Breast epithelium (tissue), 4 donors: ENCODE results near the gene NMBR. TPM values are rescaled to one million over a fixed set of nuclear protein-coding genes. Genes with fewer than 3 reads are reported as not detected.

Experiments used
- DNase-seq, 2 donors: peaks; one replicate each; pipeline ENCODE4 v3.0.0-alpha.2; 2019; ENCODE audit warnings: low spot score in 2 of 2
- H3K27ac ChIP-seq, 2 donors: fragments of 200-600 bp; sonication (generic) in 1 of 2; one replicate each; pipeline ENCODE4 v1.5.1; 2016 to 2019; ENCODE audit warnings: mild to moderate bottlenecking in 1 of 2
- H3K27me3 ChIP-seq, 2 donors: fragments of 200-600 bp; sonication (generic) in 1 of 2; one replicate each; pipeline versions ENCODE4 v1.5.1 to v1.6.0; 2017 to 2019; ENCODE audit warnings: control low read depth in 1 of 2, mild to moderate bottlenecking in 1 of 2
- H3K36me3 ChIP-seq: fragments of 200-600 bp; one replicate; pipeline ENCODE4 v1.5.1; 2019
- H3K4me1 ChIP-seq, 2 donors: fragments of 200-600 bp; sonication (generic); one replicate each; pipeline ENCODE4 v1.5.1; 2016 to 2019; ENCODE audit warnings: control low read depth in 1 of 2
- H3K4me3 ChIP-seq, 3 donors: fragments of 200-600 bp; sonication (generic); 1 replicate in 2 of 3; 2 replicates in 1 of 3; pipeline ENCODE4 v1.5.1; 2016 to 2019; ENCODE audit warnings: mild to moderate bottlenecking in 3 of 3, moderate library complexity in 2 of 3
- H3K9me3 ChIP-seq, 2 donors: fragments of 200-600 bp; sonication (generic) in 1 of 2; one replicate each; pipeline ENCODE4 v1.5.1; 2016 to 2019; ENCODE audit warnings: control low read depth in 1 of 2
- CTCF ChIP-seq, 3 donors: fragments of 450-650 bp; IDR thresholded peaks; one replicate each; pipeline ENCODE4 v1.5.1; 2016 to 2017; ENCODE audit warnings: antibody characterized with exemption in 3 of 3, mild to moderate bottlenecking in 3 of 3, moderate library complexity in 3 of 3
- POLR2A ChIP-seq: fragments of 450-650 bp; IDR thresholded peaks from one replicate; pipeline ENCODE4 v1.6.1; 2016; ENCODE audit warnings: antibody characterized with exemption, mild to moderate bottlenecking, moderate library complexity
- POLR2AphosphoS5 ChIP-seq, 3 donors: sonication (generic); formaldehyde crosslinking; IDR thresholded peaks; one replicate each; pipeline ENCODE4 v1.6.1; 2017; ENCODE audit warnings: antibody characterized with exemption in 3 of 3
- intact Hi-C: fragments of 100-400 bp; cut with DNase I; formaldehyde crosslinking; loops from one replicate; pipeline ENCODE4 v1.15.1; 2023; ENCODE audit warnings: low total_unique reads
- total RNA-seq, 3 donors: library from RNA; depleted of rRNA; stranded (reverse); fragments of >200 nt; gene quantifications; one replicate each; pipeline ENCODE4 v1.1.0, GENCODE V29; 2016

The NMBR gene
- total RNA-seq, 3 donors from 2014 or later = 0.29 TPM; not detected in 2

- H3K27ac ChIP-seq = no peak overlapping the region
- H3K9me3 ChIP-seq = peaks cover 0 to under 1% of the 10 kb centered on the region in 2 donors
- H3K27me3 ChIP-seq = no peaks in the 10 kb centered on the region
- no peak for TF ChIP-seq CTCF (IDR thresholded peaks at IDR 0.05)
- TF ChIP-seq POLR2AphosphoS5 (IDR thresholded peaks at IDR 0.05) = no peak
- TF ChIP-seq POLR2A = no peak
- intact Hi-C loops = no loop called here
- H3K4me3 ChIP-seq = no peak overlapping the region
- no peak for DNase-seq
- no peaks in the 10 kb centered on the region for H3K4me1 ChIP-seq
- no peaks in the 10 kb centered on the region for H3K36me3 ChIP-seq
Observed at GRCh38 chr6:142058551-142059290, 88.2 kb downstream of the NMBR start.

GRCh38 chr6:142055219-142055618 lies 91.7 kb downstream of the NMBR start:
- TF ChIP-seq POLR2A (no peak), CTCF (IDR thresholded peaks at IDR 0.05) (no peak), POLR2AphosphoS5 (IDR thresholded peaks at IDR 0.05) (no peak)
- intact Hi-C loops = no loop called here
- DNase-seq = no peak

GRCh38 chr6:142051404-142051803 lies 95.5 kb downstream of the NMBR start:
- H3K4me1 ChIP-seq = no peaks in the 10 kb centered on the region
- no peaks in the 10 kb centered on the region for H3K36me3 ChIP-seq
- no peak overlapping the region for H3K4me3 ChIP-seq
- peaks cover 7 to 27% of the 10 kb centered on the region in 2 donors for H3K9me3 ChIP-seq
- H3K27me3 ChIP-seq = no peaks in the 10 kb centered on the region
- intact Hi-C loops = no loop called here
- no peak overlapping the region for H3K27ac ChIP-seq
- TF ChIP-seq POLR2A = no peak
- TF ChIP-seq POLR2AphosphoS5 (IDR thresholded peaks at IDR 0.05) = no peak
- TF ChIP-seq CTCF (IDR thresholded peaks at IDR 0.05) = no peak
- DNase-seq = no peak

More at GRCh38 chr6:142055219-142055618, 91.7 kb downstream of the NMBR start:
- no peak overlapping the region for H3K27ac ChIP-seq
- H3K36me3 ChIP-seq = no peaks in the 10 kb centered on the region
- peaks cover 3 to 18% of the 10 kb centered on the region in 2 donors for H3K9me3 ChIP-seq
- no peaks in the 10 kb centered on the region for H3K4me1 ChIP-seq
- H3K27me3 ChIP-seq = no peaks in the 10 kb centered on the region
- no peak overlapping the region for H3K4me3 ChIP-seq

GRCh38 chr6:142048593-142048980 lies 98.3 kb downstream of the NMBR start:
- TF ChIP-seq POLR2A (no peak), CTCF (IDR thresholded peaks at IDR 0.05) (no peak), POLR2AphosphoS5 (IDR thresholded peaks at IDR 0.05) (no peak)
- Histone ChIP-seq H3K4me1 (no peaks in the 10 kb centered on the region), H3K27ac (no peak overlapping the region), H3K36me3 (no peaks in the 10 kb centered on the region), H3K27me3 (no peaks in the 10 kb centered on the region), H3K9me3 (peaks cover 7 to 25% of the 10 kb centered on the region in 2 donors), H3K4me3 (no peak overlapping the region)
- no peak for DNase-seq
- intact Hi-C loops = no loop called here

GRCh38 chr6:142047934-142048592 lies 98.9 kb downstream of the NMBR start:
- peaks cover 7 to 24% of the 10 kb centered on the region in 2 donors for H3K9me3 ChIP-seq
- no peaks in the 10 kb centered on the region for H3K4me1 ChIP-seq

More at GRCh38 chr6:142047934-142048592, 98.9 kb downstream of the NMBR start:
- Histone ChIP-seq H3K27ac (no peak overlapping the region), H3K36me3 (no peaks in the 10 kb centered on the region), H3K27me3 (no peaks in the 10 kb centered on the region), H3K4me3 (no peak overlapping the region)
- TF ChIP-seq POLR2AphosphoS5 (IDR thresholded peaks at IDR 0.05) (no peak), CTCF (IDR thresholded peaks at IDR 0.05) (no peak), POLR2A (no peak)
- DNase-seq = no peak
- intact Hi-C loops = no loop called here
